ENCODE measurements around the gene SERGEF.

The SERGEF gene

DNA sequence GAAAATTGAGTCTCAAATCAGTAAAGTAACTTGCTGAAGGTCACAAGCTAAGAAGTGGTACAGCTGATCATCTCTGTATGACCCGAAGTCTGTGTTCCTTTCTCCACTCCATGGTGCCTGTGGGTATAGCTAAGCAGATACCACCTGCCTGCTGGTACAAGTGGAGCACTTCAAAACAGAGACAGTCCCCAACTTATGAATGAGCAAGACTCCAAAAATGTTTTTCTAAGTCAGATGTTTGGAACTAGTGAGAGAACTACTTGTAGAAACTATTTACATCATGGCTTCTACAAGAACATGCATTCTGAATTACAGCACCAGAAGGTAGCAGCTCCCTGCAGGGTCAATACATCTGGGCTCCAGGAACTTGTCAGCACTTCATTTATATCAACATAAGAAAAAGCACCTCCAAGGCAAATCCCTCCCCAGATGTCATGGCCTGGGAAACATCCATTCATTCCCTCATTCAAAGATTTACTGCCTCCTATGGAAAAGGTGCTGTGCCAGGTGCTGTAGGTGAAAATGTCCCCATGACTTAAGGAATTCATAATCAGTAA is 94.7 kb downstream of the SERGEF start:
- H3K36me3 ChIP-seq (ENCODE audit: control insufficient read depth in 2 of 2, insufficient read depth in 2 of 2, low read length in 2 of 2), result peaks cover 0 to 4% of the 10 kb centered on the region in 2 donors
- H3K27ac ChIP-seq (ENCODE audit: low read depth in 2 of 2, low read length in 2 of 2), result no peak overlapping the region
- no peak overlapping the region for H3K9ac ChIP-seq (ENCODE audit: low read depth in 1 of 2, low read length in 2 of 2)
- no peaks in the 10 kb centered on the region for H3K27me3 ChIP-seq (ENCODE audit: control insufficient read depth in 2 of 2, insufficient read depth in 2 of 2, low read length in 2 of 2)
- H3K4me3 ChIP-seq (ENCODE audit: low read length in 2 of 2), result no peak overlapping the region
- H3K4me1 ChIP-seq (ENCODE audit: control insufficient read depth in 2 of 2, insufficient read depth in 2 of 2, low read length in 2 of 2), result no peaks in the 10 kb centered on the region
- no peaks in the 10 kb centered on the region for H3K9me3 ChIP-seq (ENCODE audit: control insufficient read depth in 2 of 2, low read length in 2 of 2)

DNA sequence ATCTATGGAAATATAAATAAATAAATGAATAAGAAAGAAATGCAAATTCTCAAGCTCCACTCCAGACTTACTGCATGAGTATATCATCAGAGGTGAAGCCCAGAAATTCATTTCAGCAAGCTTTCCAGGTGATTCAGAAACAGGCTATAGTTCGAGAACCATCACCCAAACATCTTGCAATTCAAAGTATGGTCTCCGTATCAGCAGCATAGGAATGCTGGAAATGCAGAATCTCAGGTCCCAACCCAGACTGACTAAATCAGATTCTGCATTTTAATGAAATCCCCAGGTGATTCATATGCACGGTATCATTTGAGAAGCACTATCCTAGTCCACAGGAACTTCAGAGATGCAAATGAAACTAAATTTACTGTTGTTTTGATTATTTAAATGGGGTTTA is 95.3 kb downstream of the SERGEF start:
- Histone ChIP-seq H3K27ac (ENCODE audit: low read depth in 2 of 2, low read length in 2 of 2) (no peak overlapping the region), H3K9me3 (ENCODE audit: control insufficient read depth in 2 of 2, low read length in 2 of 2) (no peaks in the 10 kb centered on the region), H3K27me3 (ENCODE audit: control insufficient read depth in 2 of 2, insufficient read depth in 2 of 2, low read length in 2 of 2) (no peaks in the 10 kb centered on the region)

DNA sequence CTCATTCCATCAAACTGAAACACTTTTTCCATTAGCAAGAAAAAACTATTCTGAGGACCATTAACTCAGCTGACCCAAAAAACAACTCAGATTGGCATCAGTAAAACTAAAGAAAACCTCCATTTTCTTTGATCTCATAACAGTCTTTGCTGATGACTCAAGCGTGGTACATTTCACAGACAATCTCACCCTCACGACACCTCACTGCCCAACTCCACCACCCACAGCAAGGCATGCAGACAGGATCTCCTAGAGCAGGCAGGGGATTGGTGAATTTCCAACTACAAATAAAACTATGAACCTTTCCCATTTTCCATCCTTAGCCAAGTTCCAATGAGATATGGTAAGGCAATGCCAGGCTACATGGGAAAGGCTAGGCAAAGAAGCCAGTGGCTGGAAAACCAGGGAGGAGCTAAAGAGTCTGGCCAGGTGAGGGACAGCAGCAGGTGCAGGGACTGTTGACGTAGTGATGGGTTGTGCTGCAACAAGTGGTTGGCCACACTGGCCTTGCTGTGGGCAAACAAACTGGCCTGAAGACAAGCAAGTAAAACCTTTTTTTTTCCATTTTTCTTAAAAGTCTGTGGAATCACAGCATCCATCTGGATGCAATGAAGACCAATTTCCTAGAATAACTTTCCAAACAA is 97.2 kb downstream of the SERGEF start:
- no peak overlapping the region for H3K4me3 ChIP-seq (ENCODE audit: low read length in 2 of 2)
- H3K27me3 ChIP-seq (ENCODE audit: control insufficient read depth in 2 of 2, insufficient read depth in 2 of 2, low read length in 2 of 2), result no peaks in the 10 kb centered on the region
- no peaks in the 10 kb centered on the region for H3K9me3 ChIP-seq (ENCODE audit: control insufficient read depth in 2 of 2, low read length in 2 of 2)
- H3K4me1 ChIP-seq (ENCODE audit: control insufficient read depth in 2 of 2, insufficient read depth in 2 of 2, low read length in 2 of 2), result no peaks in the 10 kb centered on the region
- H3K9ac ChIP-seq (ENCODE audit: low read depth in 1 of 2, low read length in 2 of 2), result no peak overlapping the region
- H3K36me3 ChIP-seq (ENCODE audit: control insufficient read depth in 2 of 2, insufficient read depth in 2 of 2, low read length in 2 of 2), result peaks cover 0 to 4% of the 10 kb centered on the region in 2 donors
- no peak overlapping the region for H3K27ac ChIP-seq (ENCODE audit: low read depth in 2 of 2, low read length in 2 of 2)

More for the DNA sequence above, 95.3 kb downstream of the SERGEF start:
- H3K9ac ChIP-seq (ENCODE audit: low read depth in 1 of 2, low read length in 2 of 2), result no peak overlapping the region
- H3K4me3 ChIP-seq (ENCODE audit: low read length in 2 of 2), result no peak overlapping the region
- H3K36me3 ChIP-seq (ENCODE audit: control insufficient read depth in 2 of 2, insufficient read depth in 2 of 2, low read length in 2 of 2), result peaks cover 0 to 4% of the 10 kb centered on the region in 2 donors
- no peaks in the 10 kb centered on the region for H3K4me1 ChIP-seq (ENCODE audit: control insufficient read depth in 2 of 2, insufficient read depth in 2 of 2, low read length in 2 of 2)

DNA sequence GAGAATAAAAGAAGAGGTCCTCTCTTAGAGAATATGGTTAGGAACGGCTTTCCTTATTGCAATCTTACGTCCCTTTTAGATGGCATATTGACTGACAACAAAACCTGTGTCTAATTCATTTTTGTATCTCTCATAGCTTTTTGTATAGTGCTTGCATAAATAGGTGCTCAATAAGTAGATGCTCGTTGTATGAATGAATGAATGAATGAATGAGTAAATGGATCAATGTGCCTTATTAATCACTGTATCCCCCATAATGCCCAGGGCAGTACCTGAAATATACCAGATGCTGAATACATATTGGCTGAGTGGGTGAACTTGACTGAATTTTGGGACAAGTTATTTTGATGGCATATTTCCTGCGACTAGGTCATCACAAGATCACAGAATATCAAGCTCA is 97.9 kb downstream of the SERGEF start:
- no peaks in the 10 kb centered on the region for H3K9me3 ChIP-seq (ENCODE audit: control insufficient read depth in 2 of 2, low read length in 2 of 2)
- no peaks in the 10 kb centered on the region for H3K4me1 ChIP-seq (ENCODE audit: control insufficient read depth in 2 of 2, insufficient read depth in 2 of 2, low read length in 2 of 2)
- peaks cover 0 to 4% of the 10 kb centered on the region in 2 donors for H3K36me3 ChIP-seq (ENCODE audit: control insufficient read depth in 2 of 2, insufficient read depth in 2 of 2, low read length in 2 of 2)
- H3K4me3 ChIP-seq (ENCODE audit: low read length in 2 of 2), result no peak overlapping the region
- H3K27ac ChIP-seq (ENCODE audit: low read depth in 2 of 2, low read length in 2 of 2), result no peak overlapping the region
- no peak overlapping the region for H3K9ac ChIP-seq (ENCODE audit: low read depth in 1 of 2, low read length in 2 of 2)
- H3K27me3 ChIP-seq (ENCODE audit: control insufficient read depth in 2 of 2, insufficient read depth in 2 of 2, low read length in 2 of 2), result no peaks in the 10 kb centered on the region

DNA sequence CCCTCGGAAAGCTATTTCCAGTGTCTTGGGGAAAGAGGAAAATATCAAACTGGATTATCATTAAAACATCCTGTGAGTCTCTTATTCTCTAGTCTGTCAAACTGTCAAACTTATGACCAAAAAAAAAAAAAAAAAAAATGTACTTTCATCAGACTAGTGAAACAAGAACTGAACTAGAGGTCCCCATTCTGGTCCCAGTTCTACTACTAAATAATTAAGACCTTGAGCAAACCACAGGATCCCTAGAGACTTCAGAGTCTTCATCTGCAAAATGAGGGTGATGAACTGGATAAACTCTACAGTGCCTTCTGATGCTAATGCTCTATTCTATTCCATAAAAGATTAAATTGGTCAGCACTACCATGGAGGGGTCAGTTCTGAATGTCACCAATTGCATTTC is 105.8 kb downstream of the SERGEF start:
- no peaks in the 10 kb centered on the region for H3K36me3 ChIP-seq (ENCODE audit: control insufficient read depth in 2 of 2, insufficient read depth in 2 of 2, low read length in 2 of 2)
- H3K9ac ChIP-seq (ENCODE audit: low read depth in 1 of 2, low read length in 2 of 2), result no peak overlapping the region
- no peaks in the 10 kb centered on the region for H3K27me3 ChIP-seq (ENCODE audit: control insufficient read depth in 2 of 2, insufficient read depth in 2 of 2, low read length in 2 of 2)
- no peak overlapping the region for H3K4me3 ChIP-seq (ENCODE audit: low read length in 2 of 2)
- no peak overlapping the region for H3K27ac ChIP-seq (ENCODE audit: low read depth in 2 of 2, low read length in 2 of 2)
- no peaks in the 10 kb centered on the region for H3K9me3 ChIP-seq (ENCODE audit: control insufficient read depth in 2 of 2, low read length in 2 of 2)
- no peaks in the 10 kb centered on the region for H3K4me1 ChIP-seq (ENCODE audit: control insufficient read depth in 2 of 2, insufficient read depth in 2 of 2, low read length in 2 of 2)

DNA sequence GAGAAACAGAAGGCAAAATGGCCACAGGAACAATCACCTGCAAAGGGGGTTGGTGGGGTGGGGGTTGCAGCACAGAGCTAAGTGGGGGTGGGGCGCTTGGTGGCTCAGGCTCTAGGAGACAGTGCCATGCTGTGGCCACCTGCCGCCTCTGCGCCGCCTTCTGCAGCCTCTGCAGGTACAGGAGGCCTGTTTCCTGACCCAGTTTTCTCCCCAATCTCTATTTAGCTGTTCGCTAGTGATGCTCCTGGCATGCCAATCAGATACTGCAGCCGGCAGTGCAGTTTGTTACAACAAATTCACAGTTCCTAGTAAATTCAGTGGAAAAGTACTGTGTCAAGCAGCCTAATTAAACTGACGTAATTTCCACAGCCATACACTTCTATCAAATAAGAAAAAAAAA is 106.4 kb downstream of the SERGEF start:
- Histone ChIP-seq H3K27ac (ENCODE audit: low read depth in 2 of 2, low read length in 2 of 2) (no peak overlapping the region), H3K36me3 (ENCODE audit: control insufficient read depth in 2 of 2, insufficient read depth in 2 of 2, low read length in 2 of 2) (no peaks in the 10 kb centered on the region)

DNA sequence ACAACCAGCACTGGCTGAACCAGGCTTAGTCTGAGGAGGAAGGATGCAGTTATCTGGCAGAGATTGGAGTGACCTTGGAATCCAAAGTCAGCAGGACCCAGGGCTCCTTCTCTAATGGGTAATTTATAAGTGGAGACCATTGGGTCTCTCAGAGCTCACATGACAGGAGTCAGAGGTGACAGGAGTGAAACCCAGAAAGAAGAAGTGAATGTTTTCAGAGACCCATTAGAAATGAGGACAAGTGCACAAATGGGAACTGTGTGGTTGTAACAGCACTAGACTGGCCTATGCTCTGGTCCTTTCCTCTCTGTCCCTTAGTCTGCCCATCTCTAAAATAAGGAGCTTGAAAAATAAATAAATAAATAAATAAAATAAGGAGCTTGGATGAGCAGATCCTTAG is 107.4 kb downstream of the SERGEF start:
- H3K27me3 ChIP-seq (ENCODE audit: control insufficient read depth in 2 of 2, insufficient read depth in 2 of 2, low read length in 2 of 2), result no peaks in the 10 kb centered on the region
- H3K36me3 ChIP-seq (ENCODE audit: control insufficient read depth in 2 of 2, insufficient read depth in 2 of 2, low read length in 2 of 2), result peaks cover 0 to 2% of the 10 kb centered on the region in 2 donors
- no peaks in the 10 kb centered on the region for H3K4me1 ChIP-seq (ENCODE audit: control insufficient read depth in 2 of 2, insufficient read depth in 2 of 2, low read length in 2 of 2)
- H3K27ac ChIP-seq (ENCODE audit: low read depth in 2 of 2, low read length in 2 of 2), result no peak overlapping the region
- no peak overlapping the region for H3K9ac ChIP-seq (ENCODE audit: low read depth in 1 of 2, low read length in 2 of 2)
- no peaks in the 10 kb centered on the region for H3K9me3 ChIP-seq (ENCODE audit: control insufficient read depth in 2 of 2, low read length in 2 of 2)
- no peak overlapping the region for H3K4me3 ChIP-seq (ENCODE audit: low read length in 2 of 2)

More for the DNA sequence above, 106.4 kb downstream of the SERGEF start:
- Histone ChIP-seq H3K4me1 (ENCODE audit: control insufficient read depth in 2 of 2, insufficient read depth in 2 of 2, low read length in 2 of 2) (no peaks in the 10 kb centered on the region), H3K27me3 (ENCODE audit: control insufficient read depth in 2 of 2, insufficient read depth in 2 of 2, low read length in 2 of 2) (no peaks in the 10 kb centered on the region), H3K9ac (ENCODE audit: low read depth in 1 of 2, low read length in 2 of 2) (no peak overlapping the region), H3K4me3 (ENCODE audit: low read length in 2 of 2) (no peak overlapping the region), H3K9me3 (ENCODE audit: control insufficient read depth in 2 of 2, low read length in 2 of 2) (no peaks in the 10 kb centered on the region)

DNA sequence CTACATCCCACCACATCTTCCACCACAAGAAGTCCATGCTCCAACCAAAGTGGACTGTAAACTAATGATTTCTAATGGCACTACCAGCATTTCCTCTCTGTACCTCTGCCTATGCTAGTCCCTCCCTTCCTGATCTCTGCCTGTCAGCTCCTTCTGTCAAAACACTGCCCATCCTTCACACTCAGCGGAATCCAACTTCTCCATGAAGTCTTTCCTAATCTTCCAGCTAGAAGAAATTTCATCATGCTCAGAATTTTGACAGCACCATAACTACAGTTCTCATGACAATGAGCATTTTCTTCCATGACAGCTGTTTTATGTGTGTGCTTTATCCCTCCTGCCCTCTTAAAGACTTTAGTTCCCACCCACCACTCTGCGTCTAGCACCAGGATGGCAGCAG is 111.4 kb downstream of the SERGEF start:
- Histone ChIP-seq H3K4me1 (ENCODE audit: control insufficient read depth in 2 of 2, insufficient read depth in 2 of 2, low read length in 2 of 2) (no peaks in the 10 kb centered on the region), H3K27ac (ENCODE audit: low read depth in 2 of 2, low read length in 2 of 2) (no peak overlapping the region), H3K36me3 (ENCODE audit: control insufficient read depth in 2 of 2, insufficient read depth in 2 of 2, low read length in 2 of 2) (peaks cover 0 to 3% of the 10 kb centered on the region in 2 donors), H3K27me3 (ENCODE audit: control insufficient read depth in 2 of 2, insufficient read depth in 2 of 2, low read length in 2 of 2) (no peaks in the 10 kb centered on the region), H3K4me3 (ENCODE audit: low read length in 2 of 2) (no peak overlapping the region), H3K9me3 (ENCODE audit: control insufficient read depth in 2 of 2, low read length in 2 of 2) (no peaks in the 10 kb centered on the region), H3K9ac (ENCODE audit: low read depth in 1 of 2, low read length in 2 of 2) (no peak overlapping the region)

DNA sequence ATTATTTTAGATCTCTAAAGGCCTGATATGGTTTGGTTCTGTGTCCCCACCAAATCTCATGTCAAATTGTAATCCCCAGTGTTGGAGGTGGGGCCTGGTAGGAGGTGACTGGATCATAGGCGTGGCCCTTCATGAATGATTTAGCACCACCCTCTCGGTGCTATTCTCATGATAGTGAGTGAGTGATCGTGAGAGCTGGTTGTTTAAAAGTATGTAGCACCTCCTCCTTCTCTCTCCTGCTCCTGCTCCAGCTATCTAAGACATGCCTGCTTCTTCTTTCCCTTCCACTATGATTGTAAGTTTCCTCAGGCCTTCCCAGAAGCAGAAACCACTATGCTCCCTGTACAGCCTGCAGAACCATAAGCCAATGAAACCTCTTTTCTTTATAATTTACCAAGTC is 114.1 kb downstream of the SERGEF start:
- H3K9ac ChIP-seq (ENCODE audit: low read depth in 1 of 2, low read length in 2 of 2), result no peak overlapping the region
- no peak overlapping the region for H3K27ac ChIP-seq (ENCODE audit: low read depth in 2 of 2, low read length in 2 of 2)
- no peaks in the 10 kb centered on the region for H3K27me3 ChIP-seq (ENCODE audit: control insufficient read depth in 2 of 2, insufficient read depth in 2 of 2, low read length in 2 of 2)
- H3K36me3 ChIP-seq (ENCODE audit: control insufficient read depth in 2 of 2, insufficient read depth in 2 of 2, low read length in 2 of 2), result peaks cover 0 to 3% of the 10 kb centered on the region in 2 donors
- H3K4me1 ChIP-seq (ENCODE audit: control insufficient read depth in 2 of 2, insufficient read depth in 2 of 2, low read length in 2 of 2), result no peaks in the 10 kb centered on the region
- no peak overlapping the region for H3K4me3 ChIP-seq (ENCODE audit: low read length in 2 of 2)
- H3K9me3 ChIP-seq (ENCODE audit: control insufficient read depth in 2 of 2, low read length in 2 of 2), result no peaks in the 10 kb centered on the region

DNA sequence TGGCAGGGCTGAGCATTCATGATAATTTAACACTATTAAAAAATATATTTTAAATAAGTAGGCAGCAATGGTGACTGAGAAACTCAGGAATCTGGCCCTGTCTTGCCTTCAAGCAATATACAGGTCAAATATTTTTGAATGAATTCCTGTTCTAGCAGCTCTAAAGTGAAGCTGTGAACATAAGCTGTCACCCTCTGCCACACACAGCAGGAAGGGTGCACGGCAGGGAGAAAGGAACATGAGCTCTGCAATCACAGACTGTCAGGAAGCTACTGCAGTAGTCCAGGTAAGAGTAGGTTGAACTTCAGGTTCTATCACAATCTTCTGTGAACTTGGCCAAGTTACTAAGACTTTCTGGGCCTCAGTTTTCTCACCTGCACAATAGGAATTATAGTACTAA is 114.8 kb downstream of the SERGEF start:
- peaks cover 0 to 3% of the 10 kb centered on the region in 2 donors for H3K36me3 ChIP-seq (ENCODE audit: control insufficient read depth in 2 of 2, insufficient read depth in 2 of 2, low read length in 2 of 2)
- H3K4me1 ChIP-seq (ENCODE audit: control insufficient read depth in 2 of 2, insufficient read depth in 2 of 2, low read length in 2 of 2), result no peaks in the 10 kb centered on the region
- H3K27me3 ChIP-seq (ENCODE audit: control insufficient read depth in 2 of 2, insufficient read depth in 2 of 2, low read length in 2 of 2), result no peaks in the 10 kb centered on the region
- H3K27ac ChIP-seq (ENCODE audit: low read depth in 2 of 2, low read length in 2 of 2), result no peak overlapping the region
- H3K9ac ChIP-seq (ENCODE audit: low read depth in 1 of 2, low read length in 2 of 2), result no peak overlapping the region
- no peak overlapping the region for H3K4me3 ChIP-seq (ENCODE audit: low read length in 2 of 2)
- H3K9me3 ChIP-seq (ENCODE audit: control insufficient read depth in 2 of 2, low read length in 2 of 2), result no peaks in the 10 kb centered on the region
